ENCODE measurements around the gene PAAF1. TPM values are rescaled to one million over a fixed set of nuclear protein-coding genes. Genes with fewer than 3 reads are reported as not detected.

The PAAF1 gene, protein sequence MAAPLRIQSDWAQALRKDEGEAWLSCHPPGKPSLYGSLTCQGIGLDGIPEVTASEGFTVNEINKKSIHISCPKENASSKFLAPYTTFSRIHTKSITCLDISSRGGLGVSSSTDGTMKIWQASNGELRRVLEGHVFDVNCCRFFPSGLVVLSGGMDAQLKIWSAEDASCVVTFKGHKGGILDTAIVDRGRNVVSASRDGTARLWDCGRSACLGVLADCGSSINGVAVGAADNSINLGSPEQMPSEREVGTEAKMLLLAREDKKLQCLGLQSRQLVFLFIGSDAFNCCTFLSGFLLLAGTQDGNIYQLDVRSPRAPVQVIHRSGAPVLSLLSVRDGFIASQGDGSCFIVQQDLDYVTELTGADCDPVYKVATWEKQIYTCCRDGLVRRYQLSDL
- total RNA-seq: 10 to 100 TPM; 10.7 to 13.0 TPM

DNA sequence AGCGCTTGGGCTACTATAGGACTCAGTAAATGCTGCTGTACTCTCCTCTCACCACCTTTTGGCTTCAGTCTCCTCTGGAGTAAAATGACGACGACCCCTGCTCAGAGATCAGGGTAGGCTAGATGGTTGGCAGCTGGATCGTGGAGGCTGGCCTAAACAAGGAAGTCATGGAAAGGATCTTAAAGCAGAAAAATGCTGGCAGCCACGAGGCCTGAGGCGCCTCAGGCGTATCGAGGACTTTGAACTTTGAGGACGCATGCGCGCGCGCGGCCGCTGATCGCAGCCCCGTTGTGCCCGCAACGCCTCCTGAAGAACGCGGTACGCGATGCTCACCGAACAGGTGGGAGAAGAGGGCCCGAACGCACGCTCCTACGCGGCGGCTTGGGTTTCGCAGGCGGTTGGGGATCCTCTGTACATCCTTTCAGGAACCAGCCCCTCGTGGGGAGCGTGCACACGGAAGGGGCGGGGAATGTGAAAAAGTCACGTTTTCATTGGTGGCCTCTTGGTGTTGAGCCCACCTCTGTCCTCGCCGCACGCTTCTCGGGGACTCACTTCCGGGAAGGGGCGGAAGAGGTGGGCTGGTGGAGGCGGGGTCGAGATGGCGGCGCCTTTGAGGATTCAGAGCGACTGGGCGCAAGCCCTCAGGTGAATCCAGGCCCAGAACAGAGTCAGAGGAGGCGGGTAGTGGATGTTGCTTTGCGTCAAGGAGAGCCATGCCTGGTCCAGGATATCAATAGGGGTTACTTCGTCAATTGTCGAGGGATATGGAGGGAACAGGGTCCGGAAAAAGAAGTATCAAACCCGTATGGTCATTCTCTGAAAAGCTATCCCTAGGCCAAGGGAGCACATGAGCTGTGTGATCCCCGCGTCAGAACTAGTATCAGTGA, at the start of gene PAAF1, which contains the start of gene COA4:
PAAF1 (plus strand) TSS at position 576 of the 887 bp plus-strand sequence; CDS start at position 599, 23 bp downstream.
COA4 (minus strand) TSS at position 423 of the 887 bp plus-strand sequence. CDS start 3,468 bp downstream, outside the sequence.

DNA sequence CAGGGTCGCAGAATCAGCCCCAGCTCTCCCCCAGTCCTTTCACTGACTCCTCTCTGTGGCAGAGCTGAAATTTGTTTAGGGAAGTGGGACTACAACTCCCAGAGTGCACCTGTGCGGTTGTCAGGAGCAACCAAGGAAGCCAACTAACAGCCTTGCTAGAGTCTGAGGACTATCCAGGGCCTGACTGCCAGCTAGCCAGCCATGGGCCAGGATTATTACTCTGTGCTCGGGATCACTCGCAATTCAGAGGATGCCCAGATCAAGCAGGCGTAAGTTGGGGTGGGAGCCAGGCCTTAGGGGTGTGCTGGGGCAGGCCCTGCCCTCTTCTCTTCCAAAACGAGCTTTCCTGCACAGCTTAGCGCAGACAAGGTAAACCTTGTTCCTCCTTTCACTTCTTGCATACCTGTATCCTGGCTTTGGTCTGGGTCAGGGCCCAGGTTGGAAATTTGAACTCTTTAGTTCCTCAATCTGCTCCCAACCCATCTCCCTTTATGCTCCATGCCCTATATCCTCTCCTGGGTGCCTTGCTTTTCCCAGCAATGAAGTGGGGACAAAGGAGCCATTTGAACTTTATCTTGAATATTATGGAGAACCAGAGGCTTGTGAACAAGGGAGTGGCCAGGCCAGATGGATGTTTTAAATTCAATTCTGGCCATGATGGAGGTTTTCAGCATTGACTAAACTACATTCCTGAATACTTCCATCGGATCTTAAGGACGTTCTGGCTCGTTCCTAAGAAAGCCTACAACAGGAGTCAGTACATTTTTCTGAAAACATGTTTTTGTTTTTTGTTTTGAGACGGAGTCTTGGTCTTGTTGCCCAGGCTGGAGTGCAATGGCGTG, 74.3 kb downstream of the PAAF1 start, which contains the start of gene DNAJB13:
DNAJB13 (plus strand) TSS at position 158 of the 842 bp plus-strand sequence; CDS start at position 202, 44 bp downstream.

Other genes starting within 250 kb of the PAAF1 start
- gene PLEKHB1, start 230.4 kb upstream of the PAAF1 start, total RNA-seq: 1 to 10 TPM; 2.3 to 3.1 TPM
- gene RAB6A, start 115.9 kb upstream of the PAAF1 start, total RNA-seq: 10 to 100 TPM; 86.7 to 94.9 TPM
- gene MRPL48, start 89.1 kb upstream of the PAAF1 start, total RNA-seq: 10 to 100 TPM; 18.9 to 28.3 TPM
- gene COA4, start 153 bp upstream of the PAAF1 start, total RNA-seq: 100 to 1,000 TPM in 1 of 2 donors, 10 to 100 TPM in 1; 70.9 to 107 TPM
- not detected for gene DNAJB13, start 74.0 kb downstream of the PAAF1 start, total RNA-seq
- 1 to 10 TPM; 1.0 to 2.7 TPM for gene UCP2, start 105.8 kb downstream of the PAAF1 start, total RNA-seq
- gene UCP3, start 132.1 kb downstream of the PAAF1 start, total RNA-seq: under 1 TPM; 0.33 to 0.34 TPM

Data from melanocyte of skin (primary cell).